ENCODE data around the gene ANP32A.

The ANP32A gene

GRCh38 chr15:68776477-68777270, 44.0 kb downstream of the ANP32A start:
- no peak for DNase-seq (ENCODE audit: extremely low read depth, low read depth)
- H3K4me3 ChIP-seq (replicated peaks; ENCODE audit: low read depth, low read length) = no peak overlapping the region
- TF ChIP-seq CTCF (IDR thresholded peaks at IDR 0.05; ENCODE audit: low read depth, low read length, missing control alignments) = no peak

GRCh38 chr15:68775671-68776476, 44.8 kb downstream of the ANP32A start:
- no peak overlapping the region for H3K4me3 ChIP-seq (replicated peaks; ENCODE audit: low read depth, low read length)
- no peak for TF ChIP-seq CTCF (IDR thresholded peaks at IDR 0.05; ENCODE audit: low read depth, low read length, missing control alignments)
- DNase-seq (ENCODE audit: extremely low read depth, low read depth) = no peak

GRCh38 chr15:68775236-68775577, 45.5 kb downstream of the ANP32A start:
- no peak overlapping the region for H3K4me3 ChIP-seq (replicated peaks; ENCODE audit: low read depth, low read length)
- no peak for TF ChIP-seq CTCF (IDR thresholded peaks at IDR 0.05; ENCODE audit: low read depth, low read length, missing control alignments)
- no peak for DNase-seq (ENCODE audit: extremely low read depth, low read depth)

- TF ChIP-seq CTCF (IDR thresholded peaks at IDR 0.05; ENCODE audit: low read depth, low read length, missing control alignments) = no peak
- no peak overlapping the region for H3K4me3 ChIP-seq (replicated peaks; ENCODE audit: low read depth, low read length)
- DNase-seq (ENCODE audit: extremely low read depth, low read depth) = no peak
Observed at GRCh38 chr15:68774521-68775235, 46.0 kb downstream of the ANP32A start.

- DNase-seq (ENCODE audit: extremely low read depth, low read depth) = no peak
- H3K4me3 ChIP-seq (replicated peaks; ENCODE audit: low read depth, low read length) = no peak overlapping the region
- no peak for TF ChIP-seq CTCF (IDR thresholded peaks at IDR 0.05; ENCODE audit: low read depth, low read length, missing control alignments)
Observed at GRCh38 chr15:68774120-68774519, 46.6 kb downstream of the ANP32A start.

- H3K4me3 ChIP-seq (replicated peaks; ENCODE audit: low read depth, low read length) = no peak overlapping the region
- no peak for DNase-seq (ENCODE audit: extremely low read depth, low read depth)
- TF ChIP-seq CTCF (IDR thresholded peaks at IDR 0.05; ENCODE audit: low read depth, low read length, missing control alignments) = no peak
Observed at GRCh38 chr15:68773036-68773435, 47.7 kb downstream of the ANP32A start.

Measured in HFF-Myc (cell line).